ENCODE data around the gene YES1.
"Not testable (repeated sequence)": the region's sequence is repeated elsewhere in the genome, so short reads cannot be mapped to it uniquely, and the experiment has no call there.

YES1 gene

DNA sequence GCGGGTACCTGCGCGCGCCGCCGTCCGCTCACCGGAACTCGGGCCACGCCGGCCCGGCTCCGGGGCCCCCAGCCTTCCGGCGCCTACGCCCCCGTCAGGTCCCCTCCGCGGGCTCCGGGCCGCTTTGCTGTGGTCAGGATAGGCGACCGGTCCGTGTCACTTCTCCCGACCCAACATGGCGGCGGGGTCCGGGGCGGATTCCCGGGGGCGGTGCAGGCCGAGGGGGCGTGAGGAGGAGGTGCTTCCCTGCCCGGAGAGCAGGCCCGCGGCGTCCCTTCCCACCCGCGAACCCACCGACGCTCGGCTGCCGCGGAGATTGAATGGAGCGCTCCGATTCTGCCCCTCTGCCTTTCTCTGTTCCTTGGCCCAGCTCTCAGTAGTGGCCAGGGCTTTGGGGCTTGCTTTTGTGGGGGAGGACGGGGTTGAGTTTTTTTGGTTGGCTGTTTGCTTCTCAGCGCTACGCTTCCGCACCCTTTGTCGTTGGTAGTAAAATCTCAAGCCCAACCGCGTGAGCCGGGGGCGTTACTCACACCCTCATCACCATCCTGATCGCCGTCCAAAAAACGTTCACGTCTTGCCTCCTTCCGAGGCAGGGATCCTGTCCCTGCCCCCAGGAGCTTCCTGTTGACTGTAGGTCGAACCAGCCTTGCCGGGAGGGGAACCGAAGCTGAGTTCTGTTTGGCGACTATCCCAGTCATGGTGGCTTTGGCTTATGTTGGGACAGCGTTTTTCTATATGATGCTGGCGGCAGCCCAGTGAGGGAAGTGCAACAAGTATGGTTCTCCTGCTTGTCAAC lies 532 bp upstream of the YES1 start:
- Histone ChIP-seq H3K9me3 (no peaks in the 10 kb centered on the region), H3K9ac (peak overlapping the region; percentile 96), H3K27ac (peak overlapping the region; percentile 95), H3K27me3 (no peaks in the 10 kb centered on the region), H3K4me2 (peak overlapping the region; percentile 81), H3K4me3 (peak overlapping the region; percentile 91), H3K4me1 (peaks cover 50% of the 10 kb centered on the region), H3K36me3 (no peaks in the 10 kb centered on the region), H4K20me1 (peaks cover 35% of the 10 kb centered on the region)
- no peak for TF ChIP-seq Cebpa-rat (IDR thresholded peaks at IDR 0.05)

DNA sequence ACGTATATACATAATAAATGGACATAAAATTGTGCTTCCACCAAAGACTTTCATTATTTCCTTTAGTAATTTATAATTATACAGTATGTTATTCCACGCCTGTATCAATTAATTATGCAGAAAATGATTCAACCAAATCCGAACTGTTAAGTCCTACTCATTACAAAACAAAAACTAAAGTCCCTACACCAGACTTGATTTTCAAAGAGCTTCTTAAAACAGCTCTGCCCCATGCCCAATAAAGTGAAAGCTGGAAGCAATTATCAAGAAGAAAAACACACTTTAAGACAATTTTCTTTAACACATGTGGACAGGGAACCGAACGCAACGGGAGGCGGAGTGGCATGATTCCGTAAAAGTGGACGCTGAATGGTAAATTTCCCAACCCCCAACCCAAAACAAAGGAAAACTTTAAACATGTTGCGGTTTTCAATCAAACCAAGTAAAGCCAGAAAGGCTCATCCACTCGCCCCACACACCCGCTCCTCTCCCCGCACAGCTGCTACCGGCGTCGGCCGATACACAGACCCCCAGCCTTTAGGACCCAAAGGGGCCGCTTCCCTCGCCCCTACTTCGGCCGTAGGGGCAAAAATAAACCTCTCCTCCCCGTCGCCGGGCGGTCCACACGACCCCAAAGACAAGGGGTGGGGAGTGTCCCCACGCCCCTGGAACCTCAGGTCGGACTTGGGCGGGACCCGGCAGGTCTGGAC lies 705 bp downstream of the YES1 start:
- no peak for TF ChIP-seq Cebpa-rat (IDR thresholded peaks at IDR 0.05)
- H3K4me2 ChIP-seq, result peak overlapping the region; percentile 81
- H4K20me1 ChIP-seq, result peaks cover 48% of the 10 kb centered on the region
- peak overlapping the region; percentile 91 for H3K4me3 ChIP-seq
- peaks cover 59% of the 10 kb centered on the region for H3K4me1 ChIP-seq
- no peaks in the 10 kb centered on the region for H3K9me3 ChIP-seq
- H3K27me3 ChIP-seq, result no peaks in the 10 kb centered on the region
- peak overlapping the region; percentile 95 for H3K27ac ChIP-seq
- H3K9ac ChIP-seq, result peak overlapping the region; percentile 96
- H3K36me3 ChIP-seq, result no peaks in the 10 kb centered on the region

DNA sequence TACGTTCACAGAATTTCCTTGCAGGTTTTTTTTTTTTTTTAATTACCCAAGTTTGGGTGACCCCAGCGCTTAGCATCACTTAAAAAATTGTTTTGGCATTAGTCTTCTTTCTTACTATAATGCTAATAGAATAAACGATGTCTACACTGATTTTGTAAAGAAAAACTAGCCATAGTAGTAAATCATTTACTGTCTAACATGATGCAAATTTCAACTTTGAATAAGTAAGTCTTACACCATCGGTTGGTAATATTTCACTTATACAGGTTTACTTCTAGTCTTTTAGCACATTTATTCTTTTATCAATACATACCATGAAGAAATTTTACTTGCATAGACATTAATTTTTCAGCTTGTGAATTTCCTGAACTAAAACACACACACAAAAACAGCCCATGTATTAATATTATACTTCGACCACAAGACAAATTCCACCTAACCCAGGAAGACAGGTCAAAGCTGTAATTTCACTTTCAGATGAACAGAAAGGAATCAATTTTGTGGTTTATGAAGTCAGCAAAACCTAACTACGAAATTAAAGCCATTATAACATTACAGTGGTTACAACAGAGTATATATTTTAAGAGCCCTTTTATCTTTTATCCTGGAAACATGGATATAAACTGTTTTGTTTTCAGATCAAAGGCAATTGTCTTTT lies 1.9 kb downstream of the YES1 start:
- no peak overlapping the region for H3K27ac ChIP-seq
- no peaks in the 10 kb centered on the region for H3K27me3 ChIP-seq
- no peaks in the 10 kb centered on the region for H3K9me3 ChIP-seq
- H3K4me3 ChIP-seq, result peak overlapping the region; percentile 91
- no peaks in the 10 kb centered on the region for H3K36me3 ChIP-seq
- peaks cover 68% of the 10 kb centered on the region for H3K4me1 ChIP-seq
- H3K9ac ChIP-seq, result peak overlapping the region; percentile 96
- peak overlapping the region; percentile 81 for H3K4me2 ChIP-seq
- TF ChIP-seq Cebpa-rat (IDR thresholded peaks at IDR 0.05), result no peak
- peaks cover 58% of the 10 kb centered on the region for H4K20me1 ChIP-seq

DNA sequence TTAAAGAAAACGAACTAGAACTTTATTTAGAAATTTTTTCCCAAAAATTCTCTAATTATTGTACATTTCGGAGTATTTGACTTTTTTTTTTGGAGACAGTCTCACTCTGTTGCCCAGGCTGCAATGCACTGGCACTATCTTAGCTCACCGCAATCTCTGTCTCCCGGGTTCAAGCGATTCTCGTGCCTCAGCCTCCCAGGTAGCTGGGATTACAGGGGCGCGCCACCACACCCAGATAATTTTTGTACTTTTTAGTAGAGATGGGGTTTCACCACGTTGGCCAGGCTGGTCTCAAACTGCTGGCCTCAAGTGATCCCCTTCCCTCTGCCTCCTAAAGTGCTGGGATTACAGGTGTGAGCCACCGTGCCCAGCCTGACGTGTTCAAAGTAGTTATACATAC lies 2.8 kb downstream of the YES1 start:
- not testable (repeated sequence) for H3K4me3 ChIP-seq, H3K9ac ChIP-seq, H3K36me3 ChIP-seq, H3K9me3 ChIP-seq, H3K27ac ChIP-seq, H3K27me3 ChIP-seq
- peaks cover 65% of the 10 kb centered on the region for H3K4me1 ChIP-seq
- H4K20me1 ChIP-seq, result peaks cover 67% of the 10 kb centered on the region
- peak overlapping the region; percentile 81 for H3K4me2 ChIP-seq

DNA sequence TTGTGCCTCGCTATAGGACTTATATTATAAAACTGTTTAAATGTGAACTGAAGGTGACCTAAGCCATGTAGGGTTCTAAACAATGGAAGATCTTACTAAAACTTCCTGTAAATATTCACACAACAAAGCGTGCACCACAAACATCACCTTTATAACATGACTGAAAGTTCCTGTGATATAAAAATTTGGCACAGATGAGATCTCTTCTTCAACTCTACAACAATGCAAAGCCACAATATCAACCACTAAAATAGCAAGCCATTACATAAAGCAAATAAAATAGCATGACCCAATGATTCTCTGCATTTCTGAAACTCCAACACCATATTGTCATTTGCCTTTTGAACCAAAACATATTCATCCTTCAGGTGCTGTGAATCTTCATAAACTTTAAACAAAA lies 3.5 kb downstream of the YES1 start:
- peaks cover 74% of the 10 kb centered on the region for H4K20me1 ChIP-seq
- no peaks in the 10 kb centered on the region for H3K27me3 ChIP-seq
- no peak overlapping the region for H3K27ac ChIP-seq
- H3K36me3 ChIP-seq, result no peaks in the 10 kb centered on the region
- peaks cover 57% of the 10 kb centered on the region for H3K4me1 ChIP-seq
- H3K9ac ChIP-seq, result no peak overlapping the region
- H3K4me2 ChIP-seq, result peak overlapping the region; percentile 1; the same call in 1 of the 2 replicates
- no peak for TF ChIP-seq Cebpa-rat (IDR thresholded peaks at IDR 0.05)
- H3K4me3 ChIP-seq, result no peak overlapping the region
- H3K9me3 ChIP-seq, result no peaks in the 10 kb centered on the region

DNA sequence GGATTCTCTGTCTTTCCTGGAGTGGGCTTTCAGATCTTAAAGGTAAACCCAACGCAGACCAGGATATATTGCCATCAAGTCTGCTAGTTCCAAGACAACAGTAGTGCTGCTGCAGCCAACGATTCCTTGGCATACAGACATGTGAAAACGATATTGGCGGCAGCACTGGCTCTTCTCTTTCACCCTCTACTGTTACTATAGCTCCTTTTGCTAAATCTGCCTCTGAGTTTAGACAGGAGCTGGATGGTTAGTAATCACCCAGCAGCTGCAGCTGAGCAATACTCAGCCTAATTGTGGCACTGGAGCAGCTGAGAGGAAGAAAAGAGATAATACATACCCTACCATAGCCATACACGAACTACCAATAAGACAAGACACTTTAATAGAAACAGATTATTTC lies 4.0 kb downstream of the YES1 start:
- H3K4me3 ChIP-seq, result no peak overlapping the region
- TF ChIP-seq Cebpa-rat (IDR thresholded peaks at IDR 0.05), result no peak
- H3K4me1 ChIP-seq, result peaks cover 53% of the 10 kb centered on the region
- peaks cover 78% of the 10 kb centered on the region for H4K20me1 ChIP-seq
- H3K9ac ChIP-seq, result no peak overlapping the region
- no peaks in the 10 kb centered on the region for H3K27me3 ChIP-seq
- no peaks in the 10 kb centered on the region for H3K36me3 ChIP-seq
- no peaks in the 10 kb centered on the region for H3K9me3 ChIP-seq
- H3K27ac ChIP-seq, result no peak overlapping the region
- peak overlapping the region; percentile 1 for H3K4me2 ChIP-seq

DNA sequence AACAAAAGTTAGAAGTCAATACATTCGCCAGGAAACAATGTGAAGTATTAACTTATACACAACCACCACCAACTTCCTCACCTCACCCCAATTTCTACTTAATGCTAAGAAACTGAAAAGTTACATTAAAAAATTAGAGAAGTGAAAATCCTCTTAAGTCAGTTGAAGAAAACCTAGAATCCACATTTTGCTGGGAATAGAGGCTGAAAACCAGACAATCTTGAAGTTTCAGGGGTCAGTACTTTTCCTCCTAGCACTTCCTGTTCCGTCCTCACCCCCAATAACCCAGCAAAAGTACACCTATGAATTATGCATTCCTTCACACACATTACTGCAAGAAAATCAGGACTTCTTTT lies 6.3 kb downstream of the YES1 start:
- TF ChIP-seq Cebpa-rat (IDR thresholded peaks at IDR 0.05), result no peak
- no peak overlapping the region for H3K9ac ChIP-seq
- H3K4me2 ChIP-seq, result peak overlapping the region; percentile 55
- H3K27ac ChIP-seq, result no peak overlapping the region
- H3K4me1 ChIP-seq, result peaks cover 49% of the 10 kb centered on the region
- H3K9me3 ChIP-seq, result no peaks in the 10 kb centered on the region
- peaks cover under 1% of the 10 kb centered on the region; the same call in 1 of the 2 replicates for H3K36me3 ChIP-seq
- H4K20me1 ChIP-seq, result peaks cover 98% of the 10 kb centered on the region
- H3K27me3 ChIP-seq, result no peaks in the 10 kb centered on the region
- H3K4me3 ChIP-seq, result no peak overlapping the region

DNA sequence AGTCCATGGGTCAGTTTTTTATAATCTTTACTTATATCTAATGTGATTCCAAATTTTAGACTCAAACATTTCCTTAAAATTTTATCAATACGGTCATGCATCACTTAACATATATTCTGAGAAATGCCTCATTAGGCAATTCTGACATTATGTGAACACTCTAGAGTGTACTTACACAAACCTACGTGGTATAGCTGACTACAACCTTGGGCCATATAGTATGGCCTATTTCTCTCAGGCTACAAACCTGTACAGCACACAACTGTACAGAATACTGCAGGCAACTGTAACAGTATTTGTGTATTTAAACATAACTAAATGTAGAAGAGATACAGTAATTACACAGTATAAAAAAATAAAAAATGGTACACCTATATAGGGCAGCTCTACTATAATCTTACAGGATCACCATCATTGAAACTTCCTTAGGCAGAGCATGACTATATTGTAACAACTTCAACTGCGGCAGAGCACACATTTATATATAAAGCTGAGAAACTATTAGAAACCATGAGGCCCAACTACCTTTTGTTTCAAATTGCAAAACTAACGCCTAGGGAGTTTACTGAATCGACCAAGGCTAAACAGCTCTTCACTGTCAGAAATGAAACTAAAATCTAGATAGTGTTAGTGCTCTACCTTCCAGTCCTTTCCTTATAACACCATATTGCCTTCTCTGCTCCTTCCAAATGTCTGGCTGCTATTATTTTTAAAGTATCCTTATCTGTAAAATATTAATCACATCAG lies 6.9 kb downstream of the YES1 start:
- Histone ChIP-seq H3K9ac (no peak overlapping the region), H3K9me3 (no peaks in the 10 kb centered on the region), H3K36me3 (peaks cover 6% of the 10 kb centered on the region; the same call in 1 of the 2 replicates), H3K4me3 (no peak overlapping the region), H3K4me2 (peak overlapping the region; percentile 55), H3K4me1 (peaks cover 44% of the 10 kb centered on the region), H3K27ac (no peak overlapping the region), H4K20me1 (peaks cover 98% of the 10 kb centered on the region), H3K27me3 (no peaks in the 10 kb centered on the region)
- TF ChIP-seq Cebpa-rat (IDR thresholded peaks at IDR 0.05), result no peak

DNA sequence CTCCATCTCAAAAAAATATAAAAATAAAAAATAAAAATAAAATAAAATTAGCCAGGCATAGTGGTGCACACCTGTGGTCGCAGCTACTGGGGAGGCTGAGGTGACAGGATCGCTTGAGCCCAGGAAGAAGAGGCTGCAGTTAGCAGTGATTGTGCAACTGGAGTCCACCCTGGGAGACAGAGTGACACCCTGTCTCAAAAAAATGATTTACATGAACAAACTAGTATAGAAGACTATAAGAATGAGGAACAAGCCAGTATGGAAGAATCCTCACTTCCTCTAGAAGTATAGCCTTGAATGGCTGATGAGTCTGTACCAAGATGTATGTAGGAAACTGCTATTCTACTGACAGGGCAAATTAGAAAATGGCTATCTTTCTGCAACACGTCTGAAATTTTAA lies 10.9 kb downstream of the YES1 start:
- Histone ChIP-seq H3K4me2 (no peak overlapping the region), H3K9me3 (no peaks in the 10 kb centered on the region)

More for the DNA sequence above, 10.9 kb downstream of the YES1 start:
- Histone ChIP-seq H3K4me3 (no peak overlapping the region), H3K27me3 (no peaks in the 10 kb centered on the region), H3K4me1 (peaks cover 12% of the 10 kb centered on the region), H4K20me1 (peaks cover 98% of the 10 kb centered on the region), H3K36me3 (peaks cover 8% of the 10 kb centered on the region; the same call in 1 of the 2 replicates), H3K9ac (no peak overlapping the region), H3K27ac (no peak overlapping the region)
- TF ChIP-seq Cebpa-rat (IDR thresholded peaks at IDR 0.05), result no peak

All from BLaER1 (cell line).